Body of pancreas (tissue), 4 donors: Measurements from ENCODE around the gene NPHP4. TPM values are rescaled to one million over a fixed set of nuclear protein-coding genes. Genes with fewer than 3 reads are reported as not detected.

Experiments
- ATAC-seq: fragments of 150-250 bp; one replicate; pipeline ENCODE4 v1.9.1; 2016
- DNase-seq, 4 donors: peaks; one replicate each; pipeline ENCODE4 v3.0.0-alpha.2; 2019
- H3K27ac ChIP-seq, 4 donors: fragments of 200-600 bp; sonication (generic); 1 replicate in 3 of 4; 2 replicates in 1 of 4; pipeline versions ENCODE4 v1.5.1 to v1.6.1; 2016 to 2019; ENCODE audit warnings: mild to moderate bottlenecking in 1 of 4, mixed read lengths in 1 of 4, moderate library complexity in 1 of 4
- H3K27me3 ChIP-seq, 2 donors: fragments of 200-600 bp; sonication (generic); one replicate each; pipeline ENCODE4 v1.6.0; 2016; ENCODE audit warnings: mild to moderate bottlenecking in 1 of 2
- H3K36me3 ChIP-seq, 2 donors: fragments of 200-600 bp; sonication (generic); replicated peaks in 1 of 2; 2 replicates each; pipeline ENCODE4 v1.5.1; 2016; ENCODE audit warnings: low read depth in 2 of 2; ENCODE audit not compliant: insufficient read depth in 1 of 2
- H3K4me1 ChIP-seq: fragments of 200-600 bp; sonication (generic); one replicate; pipeline ENCODE4 v1.6.0; 2016
- H3K4me3 ChIP-seq, 2 donors: fragments of 200-600 bp; sonication (generic); 1 replicate in 1 of 2; 2 replicates in 1 of 2; pipeline ENCODE4 v1.5.1; 2016 to 2019
- H3K9me3 ChIP-seq, 3 donors: fragments of 200-600 bp; sonication (generic); 1 replicate in 2 of 3; 2 replicates in 1 of 3; pipeline ENCODE4 v1.5.1; 2016
- POLR2A ChIP-seq, 3 donors: fragments of 450-650 bp; IDR thresholded peaks; one replicate each; pipeline ENCODE4 v1.6.1; 2016; ENCODE audit warnings: antibody characterized with exemption in 3 of 3, mild to moderate bottlenecking in 2 of 3
- WGBS, 2 donors: methylation state at CpG; one replicate each; pipeline ENCODE4 v1.1.5; 2017; 5-methylcytosine and 5-hydroxymethylcytosine counted together
- intact Hi-C: fragments of 100-400 bp; cut with DNase I; formaldehyde crosslinking; loops from one replicate; pipeline ENCODE4 v1.15.1; 2023
- total RNA-seq, 2 donors: library from RNA; depleted of rRNA; stranded (reverse); fragments of >200 nt; gene quantifications; one replicate each; pipeline ENCODE4 v1.1.0, GENCODE V29; 2016
- TF ChIP-seq, protein P1 (sequence below), 7 experiments: fragments of 450-650 bp in 4 of 7; fragments of 200-600 bp in 3 of 7; sonication (generic) in 3 of 7; IDR thresholded peaks; one replicate each; pipeline ENCODE4 v1.5.1; 2016 to 2019; ENCODE audit warnings: antibody characterized with exemption in 7 of 7

NPHP4 gene
- total RNA-seq, 2 donors from 2014 or later = 10.4 to 48.5 TPM

DNA sequence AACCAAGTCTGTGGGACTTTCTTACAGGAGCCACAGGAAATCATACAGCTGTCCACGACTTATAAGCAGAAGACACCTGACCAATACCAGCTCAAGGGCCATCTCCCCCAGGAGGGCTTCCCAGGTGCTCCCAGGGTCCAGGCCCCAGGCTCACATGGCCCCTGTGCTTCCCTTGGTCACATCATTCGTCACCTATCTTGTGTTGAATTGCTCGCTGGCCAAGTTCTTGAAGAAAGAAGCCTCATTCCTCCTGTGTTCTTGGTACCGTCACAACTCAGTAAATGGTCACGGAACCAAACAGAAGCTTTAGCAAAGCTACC lies 3.0 kb downstream of the NPHP4 start:
- ATAC-seq (no peak), DNase-seq (no peak)
- WGBS, 2 donors = 94 to 96% methylated on average over 3 to 5 of the region's 5 CpGs
- no peak overlapping the region for H3K4me3 ChIP-seq
- H3K36me3 ChIP-seq = no peaks in the 10 kb centered on the region
- no peaks in the 10 kb centered on the region for H3K27me3 ChIP-seq
- no peak overlapping the region for H3K27ac ChIP-seq
- H3K4me1 ChIP-seq = peaks cover 19% of the 10 kb centered on the region
- no peaks in the 10 kb centered on the region for H3K9me3 ChIP-seq
- intact Hi-C loops = no loop called here
- TF ChIP-seq, protein P1, sequence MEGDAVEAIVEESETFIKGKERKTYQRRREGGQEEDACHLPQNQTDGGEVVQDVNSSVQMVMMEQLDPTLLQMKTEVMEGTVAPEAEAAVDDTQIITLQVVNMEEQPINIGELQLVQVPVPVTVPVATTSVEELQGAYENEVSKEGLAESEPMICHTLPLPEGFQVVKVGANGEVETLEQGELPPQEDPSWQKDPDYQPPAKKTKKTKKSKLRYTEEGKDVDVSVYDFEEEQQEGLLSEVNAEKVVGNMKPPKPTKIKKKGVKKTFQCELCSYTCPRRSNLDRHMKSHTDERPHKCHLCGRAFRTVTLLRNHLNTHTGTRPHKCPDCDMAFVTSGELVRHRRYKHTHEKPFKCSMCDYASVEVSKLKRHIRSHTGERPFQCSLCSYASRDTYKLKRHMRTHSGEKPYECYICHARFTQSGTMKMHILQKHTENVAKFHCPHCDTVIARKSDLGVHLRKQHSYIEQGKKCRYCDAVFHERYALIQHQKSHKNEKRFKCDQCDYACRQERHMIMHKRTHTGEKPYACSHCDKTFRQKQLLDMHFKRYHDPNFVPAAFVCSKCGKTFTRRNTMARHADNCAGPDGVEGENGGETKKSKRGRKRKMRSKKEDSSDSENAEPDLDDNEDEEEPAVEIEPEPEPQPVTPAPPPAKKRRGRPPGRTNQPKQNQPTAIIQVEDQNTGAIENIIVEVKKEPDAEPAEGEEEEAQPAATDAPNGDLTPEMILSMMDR (IDR thresholded peaks at IDR 0.05) = no peak
- TF ChIP-seq POLR2A (IDR thresholded peaks at IDR 0.05) = no peak

DNA sequence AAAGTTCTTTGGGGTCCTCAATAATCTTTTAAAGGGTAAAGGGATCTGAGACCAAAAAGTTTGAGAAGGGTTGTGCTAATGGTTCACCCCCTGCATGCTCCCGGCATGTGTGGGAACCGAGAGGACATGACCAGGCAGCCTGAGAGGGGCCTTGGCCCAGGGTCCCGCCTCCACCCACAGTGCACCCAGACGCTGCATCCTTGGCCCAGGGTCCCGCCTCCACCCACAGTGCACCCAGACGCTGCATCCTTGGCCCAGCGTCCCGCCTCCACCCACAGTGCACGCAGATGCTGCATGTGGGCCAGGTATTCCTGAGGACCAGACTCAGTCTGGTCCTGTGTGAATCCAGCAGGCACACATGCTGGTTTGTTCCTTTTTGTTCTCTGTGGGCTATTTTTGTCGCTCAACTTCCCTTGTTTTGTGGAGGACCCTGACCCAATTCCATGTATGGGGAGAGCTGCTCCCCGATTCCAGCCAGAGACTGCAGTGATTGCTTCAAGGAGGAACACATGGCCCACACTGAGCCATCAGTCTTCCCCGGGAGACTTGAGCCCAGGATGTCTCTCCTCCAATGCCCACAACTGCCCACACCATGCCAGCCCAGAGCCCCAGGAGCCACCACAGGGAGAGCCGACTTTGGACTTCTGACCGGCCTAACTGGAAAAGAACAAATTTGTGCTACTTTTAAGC lies 3.5 kb downstream of the NPHP4 start:
- intact Hi-C loops = no loop called here
- ATAC-seq = no peak
- no peaks in the 10 kb centered on the region for H3K27me3 ChIP-seq
- H3K4me3 ChIP-seq = no peak overlapping the region
- no peak for TF ChIP-seq POLR2A (IDR thresholded peaks at IDR 0.05)
- TF ChIP-seq, protein P1 (IDR thresholded peaks at IDR 0.05) = no peak
- H3K36me3 ChIP-seq = no peaks in the 10 kb centered on the region
- no peak for DNase-seq
- H3K27ac ChIP-seq = no peak overlapping the region
- WGBS, 2 donors = 90 to 93% methylated on average over 9 to 14 of the region's 14 CpGs
- no peaks in the 10 kb centered on the region for H3K9me3 ChIP-seq
- H3K4me1 ChIP-seq = peaks cover 19% of the 10 kb centered on the region

DNA sequence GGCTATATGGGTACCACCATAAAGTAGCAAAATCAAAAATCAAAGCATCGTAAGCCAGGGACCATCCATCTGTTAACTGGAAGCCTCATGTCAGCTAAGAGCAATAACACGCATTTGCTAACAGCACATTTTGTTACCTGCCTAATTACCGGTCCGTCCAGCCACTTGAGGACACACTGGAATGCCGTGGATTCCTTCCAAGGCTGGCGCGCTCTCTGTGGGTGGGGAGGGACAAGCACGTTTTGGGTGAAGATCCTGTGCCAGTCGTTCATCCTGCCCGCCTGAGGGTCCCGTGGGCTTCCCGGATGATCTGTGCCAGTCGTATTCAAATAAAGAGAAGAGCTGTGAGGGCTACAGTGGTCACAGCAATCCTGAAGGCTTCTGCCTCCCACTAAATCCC lies 6.2 kb downstream of the NPHP4 start:
- H3K4me1 ChIP-seq = peaks cover 5% of the 10 kb centered on the region
- 88% methylated on average over 13 of the region's 13 CpGs for WGBS, 2 donors
- H3K4me3 ChIP-seq = no peak overlapping the region
- no peak for ATAC-seq
- no peaks in the 10 kb centered on the region for H3K36me3 ChIP-seq
- no peak for TF ChIP-seq POLR2A (IDR thresholded peaks at IDR 0.05)
- TF ChIP-seq, protein P1 (IDR thresholded peaks at IDR 0.05) = no peak
- no peak for DNase-seq
- no peaks in the 10 kb centered on the region for H3K27me3 ChIP-seq
- H3K27ac ChIP-seq = no peak overlapping the region
- no peaks in the 10 kb centered on the region for H3K9me3 ChIP-seq
- intact Hi-C loops = no loop called here

DNA sequence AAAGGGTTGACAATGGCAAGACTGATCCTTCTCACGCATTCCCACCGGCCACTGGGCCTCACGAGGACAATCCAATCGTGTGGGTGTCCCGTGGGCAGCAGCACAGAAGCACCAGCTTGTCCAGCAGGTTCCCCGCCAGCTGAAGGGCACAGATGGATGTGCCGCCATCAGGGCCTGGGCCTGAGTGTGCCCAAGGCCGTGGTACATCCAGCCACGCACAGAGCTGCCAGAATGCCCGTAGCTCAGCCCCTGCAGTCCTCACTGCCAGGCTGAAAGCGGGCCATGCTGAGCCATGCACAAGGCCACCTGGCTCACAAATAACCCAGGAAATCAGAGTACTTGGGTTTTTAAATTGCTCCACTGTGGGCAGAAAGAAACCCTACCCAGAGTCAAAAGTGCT lies 7.0 kb downstream of the NPHP4 start:
- H3K4me3 ChIP-seq = no peak overlapping the region
- no peak overlapping the region for H3K27ac ChIP-seq
- H3K36me3 ChIP-seq = no peaks in the 10 kb centered on the region
- no peaks in the 10 kb centered on the region for H3K27me3 ChIP-seq
- DNase-seq (no peak), ATAC-seq (no peak)
- TF ChIP-seq POLR2A (IDR thresholded peaks at IDR 0.05) = no peak
- TF ChIP-seq, protein P1 (IDR thresholded peaks at IDR 0.05) = no peak
- no peaks in the 10 kb centered on the region for H3K4me1 ChIP-seq
- intact Hi-C loops = no loop called here
- 86 to 100% methylated on average over 1 to 10 of the region's 11 CpGs for WGBS, 2 donors
- no peaks in the 10 kb centered on the region for H3K9me3 ChIP-seq
